AG04450 (cell line): ENCODE measurements around the gene PLIN5. TPM values are rescaled to one million over a fixed set of nuclear protein-coding genes. Genes with fewer than 3 reads are reported as not detected.

Source experiments
- CTCF ChIA-PET: fragments of 300-600, 350-600 bp; formaldehyde crosslinking; extraction: SDS; loops from one replicate; lab custom pipeline; 2022; ENCODE audit warnings: antibody characterized with exemption, inconsistent platforms; lab: Charles Lee
- POLR2A ChIA-PET: fragments of 350-600 bp; formaldehyde crosslinking; extraction: SDS; loops from one replicate; lab custom pipeline; 2021; ENCODE audit warnings: antibody characterized with exemption, inconsistent platforms; lab: Yijun Ruan, JAX
- DNase-seq: peaks from one replicate; pipeline ENCODE4 v3.0.0-alpha.2; 2011; ENCODE audit warnings: low read depth, low spot score
- H3K27ac ChIP-seq: one replicate; pipeline ENCODE4 v1.5.1; 2012; ENCODE audit warnings: low read depth, low read length, control low read depth
- H3K27me3 ChIP-seq: one replicate; pipeline ENCODE4 v1.6.0; 2012; ENCODE audit warnings: low read length; ENCODE audit not compliant: control insufficient read depth, insufficient read depth
- H3K4me3 ChIP-seq: 2 replicates; pipeline ENCODE4 v1.5.1; 2011; ENCODE audit warnings: mild to moderate bottlenecking, low read depth, low read length, control low read depth
- H3K9me3 ChIP-seq: 2 replicates; pipeline ENCODE4 v1.5.1; 2012; ENCODE audit warnings: low read length; ENCODE audit not compliant: control insufficient read depth, insufficient read depth
- polyA plus RNA-seq: library from polyadenylated mRNA; depleted of rRNA; stranded (reverse); fragments of >200 nt; gene quantifications from 2 replicates; pipeline ENCODE4 v1.2.3, GENCODE V29; 2011
- TF ChIP-seq, protein P1 (sequence below): IDR thresholded peaks from 2 replicates; pipeline ENCODE4 v1.5.1; 2011; ENCODE audit warnings: low read depth, low read length, control low read depth, inconsistent platforms

Gene PLIN5
- polyA plus RNA-seq, 1 experiment = not detected

DNA sequence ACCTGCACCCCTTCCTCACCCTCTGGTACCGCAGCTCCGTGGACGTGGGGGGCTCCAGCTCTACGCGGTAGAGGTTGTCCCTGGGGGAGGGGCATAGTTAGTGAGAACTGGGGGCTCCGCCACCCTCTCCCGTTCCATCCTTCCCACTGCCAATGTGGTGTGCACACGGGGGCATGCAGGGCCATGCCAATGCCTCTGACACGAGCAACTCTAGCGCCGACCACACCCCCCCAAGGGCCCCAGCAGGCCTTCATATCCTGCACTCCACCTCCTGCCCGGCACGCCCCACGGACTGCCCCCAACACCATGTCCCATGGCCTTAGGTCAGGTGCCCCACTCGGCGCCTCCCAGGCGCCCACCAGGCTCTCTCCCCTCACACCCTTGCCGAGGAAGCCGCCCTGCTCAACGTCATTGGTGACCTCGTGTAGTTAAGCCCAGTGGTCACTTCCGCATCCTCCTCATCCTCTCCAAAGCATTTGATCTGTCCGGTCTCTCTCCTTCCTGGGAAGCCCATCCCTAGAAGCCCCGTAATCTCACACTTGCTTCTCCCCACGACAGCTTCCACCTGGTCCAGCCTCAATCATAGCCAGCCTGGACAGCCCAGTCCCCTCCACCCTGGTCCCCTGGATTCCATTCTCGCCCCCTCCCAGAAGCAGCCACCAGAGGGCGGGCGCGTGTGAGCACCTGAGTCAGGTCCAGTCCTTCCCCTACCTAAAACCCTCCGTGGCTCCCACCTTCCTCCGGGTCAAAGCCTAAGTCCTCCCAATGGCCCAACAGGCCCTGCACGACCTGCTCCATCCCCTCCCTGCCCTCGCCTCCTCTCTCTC lies 22.3 kb upstream of the PLIN5 start:
- Histone ChIP-seq H3K9me3 (peaks cover 5% of the 10 kb centered on the region; the same call in 1 of the 2 replicates), H3K27me3 (no peaks in the 10 kb centered on the region), H3K27ac (no peak overlapping the region), H3K4me3 (no peak overlapping the region)
- CTCF ChIA-PET = interaction anchor here (0.6 to 1.8 kb wide), 4 partner anchors 56 to 79 kb away, joined by 3 to 13 read pairs (median 6); no protein-coding TSS in a partner anchor
- no peak for DNase-seq
- TF ChIP-seq, protein P1, sequence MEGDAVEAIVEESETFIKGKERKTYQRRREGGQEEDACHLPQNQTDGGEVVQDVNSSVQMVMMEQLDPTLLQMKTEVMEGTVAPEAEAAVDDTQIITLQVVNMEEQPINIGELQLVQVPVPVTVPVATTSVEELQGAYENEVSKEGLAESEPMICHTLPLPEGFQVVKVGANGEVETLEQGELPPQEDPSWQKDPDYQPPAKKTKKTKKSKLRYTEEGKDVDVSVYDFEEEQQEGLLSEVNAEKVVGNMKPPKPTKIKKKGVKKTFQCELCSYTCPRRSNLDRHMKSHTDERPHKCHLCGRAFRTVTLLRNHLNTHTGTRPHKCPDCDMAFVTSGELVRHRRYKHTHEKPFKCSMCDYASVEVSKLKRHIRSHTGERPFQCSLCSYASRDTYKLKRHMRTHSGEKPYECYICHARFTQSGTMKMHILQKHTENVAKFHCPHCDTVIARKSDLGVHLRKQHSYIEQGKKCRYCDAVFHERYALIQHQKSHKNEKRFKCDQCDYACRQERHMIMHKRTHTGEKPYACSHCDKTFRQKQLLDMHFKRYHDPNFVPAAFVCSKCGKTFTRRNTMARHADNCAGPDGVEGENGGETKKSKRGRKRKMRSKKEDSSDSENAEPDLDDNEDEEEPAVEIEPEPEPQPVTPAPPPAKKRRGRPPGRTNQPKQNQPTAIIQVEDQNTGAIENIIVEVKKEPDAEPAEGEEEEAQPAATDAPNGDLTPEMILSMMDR = no peak
- POLR2A ChIA-PET = no interaction called here

DNA sequence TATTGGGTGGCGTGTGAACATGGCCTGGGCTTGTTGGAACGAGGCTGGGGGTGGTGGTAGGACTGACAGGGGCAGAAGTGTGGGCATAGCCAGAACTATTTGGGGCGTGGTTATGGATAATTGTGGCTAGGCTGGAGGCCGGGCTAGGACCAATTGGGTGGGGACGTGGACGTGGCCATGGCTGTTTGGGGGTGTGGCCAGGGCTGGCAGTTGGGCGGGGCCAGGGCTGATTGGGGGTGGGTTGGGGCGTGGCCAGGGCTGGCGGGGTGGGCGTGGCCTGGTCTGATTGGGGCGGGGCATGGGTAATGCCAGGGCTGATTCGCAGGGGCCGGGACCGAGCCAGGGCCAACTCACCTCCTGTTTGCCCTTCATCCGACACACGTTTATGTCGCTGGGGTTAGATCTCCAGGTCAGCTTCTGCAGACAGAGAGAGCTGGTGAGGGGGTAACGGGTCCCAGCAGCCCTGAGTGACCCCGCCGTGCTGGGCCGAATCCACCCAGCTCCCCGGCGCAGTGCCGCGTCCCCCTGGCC lies 21.6 kb upstream of the PLIN5 start:
- DNase-seq = no peak

DNA sequence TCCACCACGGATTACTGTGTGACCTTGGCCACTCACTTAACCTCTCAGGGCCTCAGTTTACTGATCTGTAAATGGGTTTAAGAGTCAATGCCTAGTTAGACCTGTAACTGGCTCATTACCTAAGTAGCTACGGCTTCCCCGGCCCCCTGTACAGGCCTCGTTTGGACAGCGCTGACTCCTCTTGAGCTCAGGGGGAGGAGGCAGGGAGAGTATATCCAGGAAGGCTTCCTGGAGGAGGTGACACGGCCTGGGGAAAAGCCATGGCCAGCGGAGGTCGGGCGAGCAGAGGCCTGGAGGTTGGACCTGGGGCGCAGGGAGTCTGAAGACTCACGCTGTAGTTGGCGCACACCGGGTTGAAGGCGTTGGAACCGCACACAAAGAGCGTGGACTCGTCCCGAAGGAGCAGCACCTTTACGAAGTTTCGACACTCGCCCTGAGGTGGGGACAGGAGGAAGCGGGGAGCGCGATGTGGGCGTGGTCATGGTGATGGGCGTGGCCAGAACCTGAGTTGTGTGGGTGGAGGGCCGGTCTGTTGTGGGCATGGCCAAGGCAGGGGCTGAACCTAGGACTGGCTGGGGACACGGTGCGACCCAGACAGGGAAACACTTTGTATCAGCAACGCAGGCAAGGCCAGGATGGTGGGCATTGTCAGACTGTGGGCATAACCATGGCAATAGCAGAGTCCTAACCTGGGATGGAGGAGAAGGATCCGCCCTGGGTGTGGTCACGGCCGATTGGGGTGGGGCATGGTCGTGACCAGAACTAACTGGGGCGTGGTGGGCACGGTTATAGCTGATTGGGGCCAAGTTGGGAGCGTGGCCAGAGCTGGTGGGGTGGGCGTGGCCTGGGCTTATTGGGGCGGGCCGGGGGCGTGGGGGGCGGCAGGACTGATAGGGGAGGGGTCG lies 20.9 kb upstream of the PLIN5 start:
- POLR2A ChIA-PET = no interaction called here
- Histone ChIP-seq H3K9me3 (peaks cover 7% of the 10 kb centered on the region; the same call in 1 of the 2 replicates), H3K27me3 (no peaks in the 10 kb centered on the region), H3K4me3 (no peak overlapping the region), H3K27ac (no peak overlapping the region)
- CTCF ChIA-PET = interaction anchor here (0.7 to 1.8 kb wide), 3 partner anchors 77 to 81 kb away, joined by 3 to 13 read pairs (median 3); no protein-coding TSS in a partner anchor
- DNase-seq = no peak
- TF ChIP-seq, protein P1 = no peak

More for the DNA sequence above, 21.6 kb upstream of the PLIN5 start:
- no peaks in the 10 kb centered on the region for H3K27me3 ChIP-seq
- no peak overlapping the region for H3K4me3 ChIP-seq
- TF ChIP-seq, protein P1 = no peak
- ChIA-PET POLR2A (no interaction called here), CTCF (interaction anchor here (0.7 to 1.8 kb wide), 2 partner anchors 77 to 80 kb away, joined by 3 to 13 read pairs; no protein-coding TSS in a partner anchor)
- H3K9me3 ChIP-seq = peaks cover 7% of the 10 kb centered on the region; the same call in 1 of the 2 replicates
- no peak overlapping the region for H3K27ac ChIP-seq

DNA sequence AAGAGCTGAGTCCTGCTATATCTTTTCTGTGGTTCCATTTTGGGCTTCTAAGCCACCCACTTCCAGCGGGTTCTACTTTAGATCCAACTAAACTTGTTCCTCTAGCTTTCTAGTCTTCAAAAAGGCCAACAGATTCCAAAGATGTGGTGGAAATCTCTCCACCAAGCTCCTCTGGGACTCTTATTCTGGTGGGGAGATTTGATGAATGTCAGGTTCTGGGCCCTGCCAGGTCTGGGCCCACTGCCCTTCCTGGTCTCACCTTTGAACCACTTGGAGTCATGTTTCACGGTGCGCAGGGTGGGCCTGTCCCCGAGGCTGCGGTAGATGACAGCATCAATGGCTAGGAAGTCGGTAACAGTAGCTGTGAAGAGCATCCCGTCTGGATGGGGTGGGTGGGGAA lies 19.7 kb upstream of the PLIN5 start:
- Histone ChIP-seq H3K9me3 (peaks cover 7% of the 10 kb centered on the region; the same call in 1 of the 2 replicates), H3K27me3 (no peaks in the 10 kb centered on the region), H3K27ac (no peak overlapping the region), H3K4me3 (no peak overlapping the region)
- ChIA-PET CTCF (interaction anchor here (0.8 to 1.1 kb wide), 3 partner anchors 30 to 82 kb away, joined by 3 to 5 read pairs (median 3); no protein-coding TSS in a partner anchor), POLR2A (no interaction called here)
- no peak for DNase-seq
- TF ChIP-seq, protein P1 = no peak
